Measurements from ENCODE around the gene TUBGCP6. TPM values are rescaled to one million over a fixed set of nuclear protein-coding genes. Genes with fewer than 3 reads are reported as not detected.

Gene TUBGCP6
- total RNA-seq, 2 donors from 2014 or later, result 64.9 to 69.7 TPM

DNA sequence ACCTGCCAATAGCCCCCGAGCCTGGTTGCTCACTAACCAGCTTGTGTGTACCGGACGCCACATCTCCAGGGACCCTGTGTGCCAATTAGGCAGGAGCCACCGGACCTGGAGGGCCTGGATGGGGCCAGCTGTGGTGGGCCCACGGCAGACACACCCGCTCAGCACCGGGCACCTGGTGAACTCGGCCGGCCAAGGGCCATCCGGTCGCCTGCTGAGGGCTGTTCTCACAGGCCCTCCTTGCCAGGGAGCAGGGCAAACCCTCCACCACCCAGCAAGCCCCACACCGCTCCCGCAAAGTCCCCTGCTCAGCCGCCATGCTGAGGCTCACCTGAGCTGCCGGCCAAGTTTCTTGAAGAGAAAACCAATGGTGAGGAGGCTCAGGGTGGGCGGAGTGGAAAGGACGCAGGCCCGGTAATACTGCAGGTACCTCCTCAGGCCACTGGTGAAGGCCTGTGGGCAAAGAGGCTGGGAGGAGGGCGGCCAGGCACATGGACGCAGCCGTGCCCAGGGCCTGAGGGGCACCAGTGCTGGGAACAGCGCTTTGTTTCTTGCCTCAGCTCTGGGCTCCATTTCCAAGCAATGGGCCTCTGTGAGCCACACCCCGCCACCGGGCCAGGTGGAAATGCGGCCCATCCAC lies 17.1 kb downstream of the TUBGCP6 start:
- Mint-ChIP-seq H3K27me3 (ENCODE audit: low read depth) (no peaks in the 10 kb centered on the region), H3K9me3 (no peaks in the 10 kb centered on the region), H3K36me3 (ENCODE audit: insufficient read depth in 2 of 2) (peaks cover 2 to 14% of the 10 kb centered on the region in 2 donors), H3K27ac (no peak overlapping the region), H3K4me3 (no peak overlapping the region), H3K4me1 (ENCODE audit: low read depth) (no peaks in the 10 kb centered on the region)
- ATAC-seq (replicated peaks in 1 of 2) (no peak), DNase-seq (no peak)

DNA sequence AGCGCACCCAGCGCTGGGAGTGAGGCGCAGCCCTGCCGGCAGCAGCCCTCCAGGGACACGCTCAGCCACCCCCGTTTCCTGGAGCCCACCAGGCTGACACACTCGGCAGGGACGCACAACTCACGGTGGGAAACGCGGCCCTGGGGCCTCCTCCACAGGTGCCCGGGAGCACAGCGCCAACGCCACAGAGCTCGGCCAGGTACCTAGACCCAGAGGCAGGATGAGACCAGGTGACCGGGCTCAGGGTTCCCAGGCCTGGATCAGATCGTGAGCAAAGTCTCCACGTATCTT lies 18.0 kb downstream of the TUBGCP6 start:
- H3K27me3 Mint-ChIP-seq (ENCODE audit: low read depth), result no peaks in the 10 kb centered on the region
- no peak for DNase-seq
- no peaks in the 10 kb centered on the region for H3K4me1 Mint-ChIP-seq (ENCODE audit: low read depth)
- no peak overlapping the region for H3K27ac Mint-ChIP-seq
- ATAC-seq (replicated peaks in 1 of 2), result no peak
- no peaks in the 10 kb centered on the region for H3K9me3 Mint-ChIP-seq
- no peak overlapping the region for H3K4me3 Mint-ChIP-seq
- H3K36me3 Mint-ChIP-seq (ENCODE audit: insufficient read depth in 2 of 2), result peaks cover 2 to 14% of the 10 kb centered on the region in 2 donors

DNA sequence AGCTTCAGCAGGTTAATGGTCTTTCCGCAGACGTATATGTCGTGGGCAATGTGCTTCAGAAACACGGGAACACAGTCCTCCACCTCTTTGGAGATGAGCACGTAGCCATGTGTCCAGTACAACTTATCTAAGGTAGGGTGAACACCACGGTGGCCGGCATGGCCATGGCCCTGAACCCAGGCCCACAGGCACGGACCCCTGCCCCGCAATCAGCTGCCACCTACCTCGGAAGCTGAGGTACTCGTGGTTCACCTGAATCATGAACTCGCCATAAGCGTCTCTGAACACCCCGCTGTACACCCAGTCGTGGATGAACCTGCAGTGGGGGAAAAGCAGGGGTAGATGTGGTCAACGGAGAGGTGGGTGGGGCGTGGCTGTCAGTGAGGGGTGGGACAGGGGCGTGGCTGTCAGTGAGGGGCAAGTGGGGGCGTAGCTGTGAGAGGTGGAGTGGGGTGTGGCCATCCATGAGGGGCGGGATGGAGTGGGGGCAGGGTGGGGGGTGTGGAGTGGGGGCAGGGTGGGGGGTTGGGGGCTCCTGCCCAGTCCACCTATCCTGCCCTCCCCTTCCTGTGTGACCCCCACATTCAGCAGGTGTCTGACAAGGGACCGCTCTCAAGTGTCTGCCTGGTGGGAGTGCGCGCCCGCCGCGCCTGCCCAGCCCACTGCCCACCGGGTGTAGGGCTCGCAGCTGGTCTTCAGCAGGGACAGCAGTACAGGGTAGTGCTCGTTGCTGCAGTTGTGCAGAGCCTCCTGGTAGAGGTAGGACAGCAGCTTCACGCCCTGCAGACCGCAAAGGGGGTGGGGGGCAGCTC lies 18.6 kb downstream of the TUBGCP6 start:
- H3K27ac Mint-ChIP-seq, result no peak overlapping the region
- ATAC-seq (replicated peaks in 1 of 2), result no peak
- peaks cover 2 to 13% of the 10 kb centered on the region in 2 donors for H3K36me3 Mint-ChIP-seq (ENCODE audit: insufficient read depth in 2 of 2)

DNA sequence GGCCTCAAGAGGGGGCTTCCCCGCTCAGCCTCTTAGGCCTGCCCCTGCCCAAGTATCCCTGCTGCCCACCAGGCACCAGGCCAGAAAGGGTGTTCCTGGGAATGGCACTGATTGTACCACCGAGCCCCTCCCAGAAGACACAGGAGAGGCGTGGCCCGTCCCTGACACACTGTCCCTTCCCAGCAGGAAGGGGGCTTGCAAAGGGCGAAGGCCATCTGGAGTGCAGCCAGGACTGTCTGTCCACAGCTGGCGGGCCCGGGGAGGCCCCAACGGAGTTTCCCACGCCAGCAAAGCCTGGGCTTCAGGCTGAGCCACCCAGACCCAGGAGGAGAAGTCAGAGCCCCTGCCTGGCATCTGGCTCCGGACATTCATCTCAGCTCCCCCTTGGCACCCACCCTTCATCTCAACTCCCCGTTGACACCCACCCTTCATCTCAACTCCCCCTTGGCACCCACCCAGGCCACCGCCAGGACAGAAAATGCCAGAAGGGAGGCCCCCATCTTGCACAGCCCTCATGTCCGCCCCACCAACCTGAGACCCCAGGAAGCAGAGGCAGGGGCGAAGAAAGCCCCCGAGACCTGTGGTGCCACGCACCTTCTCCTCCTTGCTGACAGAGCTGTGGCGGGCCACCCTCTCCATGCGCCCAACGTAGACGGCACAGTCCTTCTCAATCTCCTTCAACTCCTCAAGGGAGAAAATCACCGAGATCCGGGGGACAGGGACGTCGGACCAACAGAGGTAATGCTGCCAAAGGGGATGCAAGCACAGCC lies 19.4 kb downstream of the TUBGCP6 start:
- Mint-ChIP-seq H3K4me3 (no peak overlapping the region), H3K36me3 (ENCODE audit: insufficient read depth in 2 of 2) (peaks cover 2 to 15% of the 10 kb centered on the region in 2 donors), H3K4me1 (ENCODE audit: low read depth) (no peaks in the 10 kb centered on the region), H3K27me3 (ENCODE audit: low read depth) (no peaks in the 10 kb centered on the region), H3K27ac (no peak overlapping the region), H3K9me3 (no peaks in the 10 kb centered on the region)
- ATAC-seq (replicated peaks in 1 of 2), result no peak
- no peak for DNase-seq

More for the DNA sequence above, 18.6 kb downstream of the TUBGCP6 start:
- Mint-ChIP-seq H3K4me3 (no peak overlapping the region), H3K4me1 (ENCODE audit: low read depth) (no peaks in the 10 kb centered on the region), H3K27me3 (ENCODE audit: low read depth) (no peaks in the 10 kb centered on the region), H3K9me3 (no peaks in the 10 kb centered on the region)
- no peak for DNase-seq

DNA sequence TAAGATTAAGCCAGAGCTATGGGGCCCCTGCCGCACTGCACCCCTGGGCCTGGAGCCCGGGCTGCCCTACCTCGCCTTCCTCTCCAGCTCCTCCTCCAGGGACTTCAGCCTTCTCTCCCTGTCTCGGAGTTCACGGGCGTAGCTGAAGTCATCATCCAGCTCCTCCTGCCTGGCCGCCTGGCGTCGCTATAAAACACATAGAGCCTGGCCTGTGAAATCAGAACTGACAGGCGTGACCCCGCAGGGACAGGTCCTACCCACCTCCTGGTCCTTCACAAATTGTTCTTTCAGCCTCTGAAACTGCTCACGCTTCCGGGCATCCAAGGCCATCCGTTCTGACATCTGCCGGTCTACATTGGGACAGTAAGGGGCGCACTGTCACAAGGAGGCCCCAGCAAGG lies 20.8 kb downstream of the TUBGCP6 start:
- no peaks in the 10 kb centered on the region for H3K27me3 Mint-ChIP-seq (ENCODE audit: low read depth)
- H3K27ac Mint-ChIP-seq, result no peak overlapping the region
- no peak for ATAC-seq (replicated peaks in 1 of 2)
- no peaks in the 10 kb centered on the region for H3K4me1 Mint-ChIP-seq (ENCODE audit: low read depth)
- no peak for DNase-seq
- H3K9me3 Mint-ChIP-seq, result no peaks in the 10 kb centered on the region
- peaks cover 2 to 14% of the 10 kb centered on the region in 2 donors for H3K36me3 Mint-ChIP-seq (ENCODE audit: insufficient read depth in 2 of 2)
- H3K4me3 Mint-ChIP-seq, result no peak overlapping the region

DNA sequence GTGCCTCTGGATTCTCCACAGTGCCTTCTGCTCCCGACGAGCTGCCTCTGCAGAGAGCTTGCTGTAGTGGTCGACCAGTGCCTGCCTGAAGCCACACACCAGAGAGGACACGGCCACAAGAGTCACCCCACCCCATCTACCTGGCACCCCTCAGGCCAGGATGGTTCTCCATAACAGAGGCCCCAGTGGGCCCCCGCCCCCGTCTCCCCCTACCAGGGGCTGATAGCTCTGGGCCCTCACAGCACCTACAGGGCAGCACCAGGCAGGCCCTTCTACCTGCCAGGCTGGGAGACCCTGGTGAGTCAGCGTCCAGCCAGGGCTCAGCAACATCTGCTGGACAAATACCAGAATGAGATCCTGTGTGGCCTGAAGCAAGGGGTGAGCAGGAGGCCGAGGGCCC lies 22.3 kb downstream of the TUBGCP6 start:
- no peaks in the 10 kb centered on the region for H3K4me1 Mint-ChIP-seq (ENCODE audit: low read depth)
- no peak overlapping the region for H3K4me3 Mint-ChIP-seq
- ATAC-seq (replicated peaks in 1 of 2) (no peak), DNase-seq (no peak)
- no peaks in the 10 kb centered on the region for H3K9me3 Mint-ChIP-seq
- peaks cover 2 to 15% of the 10 kb centered on the region in 2 donors for H3K36me3 Mint-ChIP-seq (ENCODE audit: insufficient read depth in 2 of 2)
- no peaks in the 10 kb centered on the region for H3K27me3 Mint-ChIP-seq (ENCODE audit: low read depth)
- no peak overlapping the region for H3K27ac Mint-ChIP-seq

DNA sequence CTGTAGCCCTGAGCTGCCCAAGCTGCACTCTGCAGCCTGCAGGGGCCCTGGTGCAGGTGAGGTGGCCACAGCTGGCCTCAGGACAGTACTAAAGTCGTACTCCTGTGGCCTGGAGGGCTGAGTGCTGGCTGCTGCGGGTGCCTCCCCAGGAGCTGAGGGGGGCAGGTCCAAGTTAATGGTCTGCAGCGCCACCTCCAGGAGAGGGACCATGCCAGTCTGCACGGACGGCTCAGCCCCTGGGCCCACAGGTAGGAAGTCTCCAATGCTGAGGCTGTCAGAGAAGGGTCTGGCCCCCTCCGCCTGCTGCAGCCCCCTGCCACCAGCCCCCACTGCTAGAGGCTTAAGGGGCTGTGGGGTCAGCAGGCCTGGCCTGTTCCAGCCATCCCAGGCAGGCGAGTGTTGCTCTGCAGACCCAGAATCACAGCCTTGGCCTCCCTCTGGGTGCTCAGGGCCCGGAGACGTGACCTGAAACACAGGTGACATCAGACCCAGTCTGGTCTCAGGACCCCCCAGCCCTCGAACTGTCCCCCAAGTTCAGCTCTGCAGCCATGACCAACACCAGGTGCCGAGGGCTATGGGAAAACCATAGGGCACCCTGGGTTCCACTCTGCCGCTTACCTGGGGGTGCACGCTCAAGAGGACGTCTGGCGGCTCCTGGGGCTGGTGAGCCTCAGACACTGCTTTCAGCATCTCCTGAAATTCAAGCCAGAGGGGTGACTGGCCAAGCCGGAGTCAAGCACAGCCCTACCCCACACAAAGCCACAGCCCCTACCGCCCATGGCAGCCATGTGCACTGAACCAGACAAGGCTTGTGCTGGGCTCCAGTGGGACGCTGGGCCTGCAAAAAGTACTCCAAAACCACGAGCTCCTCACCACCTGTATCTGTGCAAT lies 23.2 kb downstream of the TUBGCP6 start:
- DNase-seq, result no peak
- H3K4me3 Mint-ChIP-seq, result no peak overlapping the region
- no peaks in the 10 kb centered on the region for H3K27me3 Mint-ChIP-seq (ENCODE audit: low read depth)
- H3K9me3 Mint-ChIP-seq, result no peaks in the 10 kb centered on the region
- no peak for ATAC-seq (replicated peaks in 1 of 2)
- no peaks in the 10 kb centered on the region for H3K4me1 Mint-ChIP-seq (ENCODE audit: low read depth)
- no peak overlapping the region for H3K27ac Mint-ChIP-seq
- peaks cover 2 to 15% of the 10 kb centered on the region in 2 donors for H3K36me3 Mint-ChIP-seq (ENCODE audit: insufficient read depth in 2 of 2)

DNA sequence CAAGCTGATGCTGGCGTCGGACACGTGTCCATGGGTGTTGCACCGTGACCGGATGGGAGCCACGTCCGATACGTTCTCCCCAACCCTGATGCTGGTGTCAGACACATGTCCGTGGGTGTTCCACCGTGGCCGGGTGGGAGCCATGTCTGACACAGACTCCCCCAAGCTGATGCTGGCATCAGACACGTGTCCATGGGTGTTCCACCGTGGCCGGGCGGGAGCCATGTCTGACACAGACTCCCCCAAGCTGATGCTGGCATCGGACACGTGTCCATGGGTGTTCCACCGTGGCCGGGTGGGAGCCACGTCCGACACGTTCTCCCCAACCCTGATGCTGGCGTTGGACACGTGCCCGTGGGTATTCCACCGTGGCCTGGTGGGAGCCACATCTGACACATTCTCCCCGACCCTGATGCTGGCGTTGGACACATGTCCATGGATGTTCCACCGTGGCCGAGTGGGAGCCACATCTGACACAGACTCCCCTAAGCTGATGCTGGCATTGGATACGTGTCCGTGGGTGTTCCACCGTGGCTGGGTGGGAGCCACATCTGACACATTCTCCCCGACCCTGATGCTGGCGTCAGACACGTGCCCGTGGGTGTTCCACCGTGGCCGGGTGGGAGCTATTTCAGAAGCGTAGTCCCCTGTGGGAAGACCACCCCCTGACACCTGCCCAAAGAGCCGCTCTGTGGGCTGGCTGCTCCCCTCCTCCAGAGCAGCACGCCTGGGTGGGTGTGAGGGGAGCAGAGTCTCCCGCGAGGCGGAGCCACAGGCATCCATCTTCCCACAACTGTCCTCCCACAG lies 24.0 kb downstream of the TUBGCP6 start:
- no peak for ATAC-seq (replicated peaks in 1 of 2)
- no peak for DNase-seq
- no peaks in the 10 kb centered on the region for H3K27me3 Mint-ChIP-seq (ENCODE audit: low read depth)
- H3K9me3 Mint-ChIP-seq, result no peaks in the 10 kb centered on the region
- peaks cover 2 to 18% of the 10 kb centered on the region in 2 donors for H3K36me3 Mint-ChIP-seq (ENCODE audit: insufficient read depth in 2 of 2)
- H3K27ac Mint-ChIP-seq, result no peak overlapping the region
- no peak overlapping the region for H3K4me3 Mint-ChIP-seq
- no peaks in the 10 kb centered on the region for H3K4me1 Mint-ChIP-seq (ENCODE audit: low read depth)

DNA sequence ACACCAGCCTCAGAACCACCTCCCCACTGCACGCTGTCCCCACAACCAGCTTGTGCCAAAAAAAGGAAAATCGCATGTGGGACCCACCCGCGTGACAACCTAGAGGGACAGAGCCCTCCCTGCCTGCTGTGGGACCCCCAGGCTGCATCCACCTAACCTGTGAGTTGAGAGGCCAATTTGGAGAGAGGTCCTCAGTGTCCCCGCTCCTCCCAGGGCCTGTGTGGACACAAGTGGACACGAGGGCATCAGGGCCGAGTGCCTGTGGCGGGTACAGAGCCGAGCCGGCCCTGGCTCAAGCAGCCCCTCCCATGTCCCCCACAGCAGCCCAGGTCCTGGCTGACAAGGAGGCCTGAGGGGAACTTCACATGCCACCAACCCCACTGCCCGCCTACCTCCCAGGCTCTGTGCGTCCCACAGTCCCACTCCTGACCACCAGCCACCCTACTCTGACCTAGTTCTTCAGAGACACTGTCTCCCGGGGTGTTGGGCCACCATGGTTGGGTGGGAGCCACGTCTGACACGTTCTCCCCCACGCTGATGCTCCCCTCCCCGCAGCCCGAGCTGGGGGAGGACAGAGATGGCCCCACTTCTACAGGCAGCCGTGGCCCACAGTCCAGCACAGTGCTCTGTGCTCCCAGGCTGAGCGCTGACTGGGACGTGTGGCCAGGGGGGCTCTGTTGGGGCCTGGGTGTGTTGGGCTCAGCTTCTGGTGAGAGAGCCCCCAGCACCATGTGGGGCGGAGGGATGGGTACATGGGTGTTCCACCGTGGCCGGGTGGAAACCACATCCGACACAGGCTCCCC lies 24.8 kb downstream of the TUBGCP6 start:
- H3K36me3 Mint-ChIP-seq (ENCODE audit: insufficient read depth in 2 of 2), result peaks cover 2 to 15% of the 10 kb centered on the region in 2 donors
- ATAC-seq (replicated peaks in 1 of 2), result no peak
- H3K4me3 Mint-ChIP-seq, result no peak overlapping the region
- H3K27ac Mint-ChIP-seq, result no peak overlapping the region
- no peaks in the 10 kb centered on the region for H3K4me1 Mint-ChIP-seq (ENCODE audit: low read depth)
- H3K27me3 Mint-ChIP-seq (ENCODE audit: low read depth), result no peaks in the 10 kb centered on the region
- no peak for DNase-seq
- no peaks in the 10 kb centered on the region for H3K9me3 Mint-ChIP-seq

DNA sequence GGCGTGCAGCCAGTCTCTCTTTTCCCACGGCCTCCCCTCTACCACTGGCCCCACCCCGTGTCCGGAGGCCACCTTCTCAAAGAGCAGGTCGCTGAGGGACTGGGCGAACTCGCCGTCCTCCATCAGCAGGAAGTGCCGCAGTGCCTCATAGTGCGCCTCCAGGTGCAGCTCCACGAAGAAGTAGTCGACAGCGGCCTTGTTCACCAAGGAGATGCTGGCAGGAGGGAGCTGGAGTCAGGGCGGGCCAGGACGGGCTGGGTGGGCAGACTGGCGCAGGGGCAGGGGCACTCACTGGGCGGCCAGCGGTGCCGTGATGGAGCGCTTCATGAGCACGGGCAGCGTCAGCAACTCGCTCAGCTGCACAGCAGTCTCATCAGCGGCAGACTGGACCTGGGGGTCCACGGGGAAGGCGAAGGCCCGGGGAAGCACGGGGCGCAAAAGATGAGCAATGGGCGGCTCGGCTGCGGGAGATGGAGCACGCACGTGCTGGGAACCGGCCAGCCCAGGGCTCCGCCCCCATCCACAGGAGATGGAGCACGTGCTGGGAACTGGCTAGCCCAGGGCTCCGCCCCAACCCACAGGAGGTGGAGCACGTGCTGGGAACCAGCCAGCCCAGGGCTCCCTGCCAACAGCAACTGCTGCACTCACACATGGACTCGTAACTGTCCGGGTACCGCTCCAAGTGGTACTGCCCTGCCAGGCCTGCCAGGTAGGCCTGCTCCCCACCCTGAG lies 25.7 kb downstream of the TUBGCP6 start:
- ATAC-seq (replicated peaks in 1 of 2) (peak in 1 of 2 donors; percentile 12), DNase-seq (no peak)
- Mint-ChIP-seq H3K27me3 (ENCODE audit: low read depth) (no peaks in the 10 kb centered on the region), H3K4me1 (ENCODE audit: low read depth) (no peaks in the 10 kb centered on the region), H3K36me3 (ENCODE audit: insufficient read depth in 2 of 2) (peaks cover 2 to 17% of the 10 kb centered on the region in 2 donors), H3K9me3 (no peaks in the 10 kb centered on the region), H3K4me3 (no peak overlapping the region), H3K27ac (no peak overlapping the region)
